ENCODE measurements around the gene TMEM123. TPM values are rescaled to one million over a fixed set of nuclear protein-coding genes. Genes with fewer than 3 reads are reported as not detected.

The TMEM123 gene
- total RNA-seq, 1 experiment from 2014 or later: 400 TPM

- intact Hi-C loops (cut with micrococcal nuclease; ENCODE audit: unreplicated experiment): no loop called here
- no peak for DNase-seq
- ChIA-PET POLR2A (no interaction called here), CTCF (no interaction called here)
- no peaks in the 10 kb centered on the region for H3K27me3 Mint-ChIP-seq (ENCODE audit: insufficient read depth, unreplicated experiment)
- Histone ChIP-seq H3K4me1 (no peaks in the 10 kb centered on the region), H3K4me3 (ENCODE audit: low read depth, low read length) (no peak overlapping the region), H3K36me3 (ENCODE audit: control insufficient read depth, insufficient read depth, low read length) (peaks cover 12% of the 10 kb centered on the region), H3K27me3 (replicated peaks; ENCODE audit: control insufficient read depth, insufficient read depth, low read length) (no peaks in the 10 kb centered on the region), H3K9me3 (no peaks in the 10 kb centered on the region)
- no peak overlapping the region for H3K27ac Mint-ChIP-seq (ENCODE audit: unreplicated experiment)
- H3K4me3 Mint-ChIP-seq (ENCODE audit: unreplicated experiment): no peak overlapping the region
- no peaks in the 10 kb centered on the region for H3K9me3 Mint-ChIP-seq (ENCODE audit: unreplicated experiment)
- no peak for TF ChIP-seq CTCF (IDR thresholded peaks at IDR 0.05; ENCODE audit: insufficient read depth in 1 of 2, low read depth in 1 of 2, low read length in 1 of 2, severe bottlenecking in 1 of 2, unreplicated experiment in 1 of 2)
- no TSS peak for BruUV-seq (replicated peaks)
- H3K36me3 Mint-ChIP-seq (ENCODE audit: insufficient read depth, unreplicated experiment): peaks cover 93% of the 10 kb centered on the region
- no peaks in the 10 kb centered on the region for H3K4me1 Mint-ChIP-seq (ENCODE audit: low read depth, unreplicated experiment)
Observed at GRCh38 chr11:102398297-102398696, 54.3 kb downstream of the TMEM123 start.

GRCh38 chr11:102396708-102397563, 55.6 kb downstream of the TMEM123 start:
- Mint-ChIP-seq H3K27me3 (ENCODE audit: insufficient read depth, unreplicated experiment) (no peaks in the 10 kb centered on the region), H3K4me3 (ENCODE audit: unreplicated experiment) (no peak overlapping the region), H3K9me3 (ENCODE audit: unreplicated experiment) (no peaks in the 10 kb centered on the region), H3K36me3 (ENCODE audit: insufficient read depth, unreplicated experiment) (peaks cover 86% of the 10 kb centered on the region), H3K27ac (ENCODE audit: unreplicated experiment) (no peak overlapping the region), H3K4me1 (ENCODE audit: low read depth, unreplicated experiment) (no peaks in the 10 kb centered on the region)
- Histone ChIP-seq H3K9me3 (no peaks in the 10 kb centered on the region), H3K4me3 (ENCODE audit: low read depth, low read length) (no peak overlapping the region), H3K4me1 (no peaks in the 10 kb centered on the region), H3K36me3 (ENCODE audit: control insufficient read depth, insufficient read depth, low read length) (peaks cover 12% of the 10 kb centered on the region), H3K27me3 (replicated peaks; ENCODE audit: control insufficient read depth, insufficient read depth, low read length) (no peaks in the 10 kb centered on the region)
- intact Hi-C loops (cut with micrococcal nuclease; ENCODE audit: unreplicated experiment): no loop called here
- DNase-seq: no peak
- CTCF ChIA-PET: no interaction called here
- no peak for TF ChIP-seq CTCF (IDR thresholded peaks at IDR 0.05; ENCODE audit: insufficient read depth in 1 of 2, low read depth in 1 of 2, low read length in 1 of 2, severe bottlenecking in 1 of 2, unreplicated experiment in 1 of 2)
- BruUV-seq (replicated peaks): no TSS peak
- POLR2A ChIA-PET: no interaction called here

- DNase-seq: no peak
- no peaks in the 10 kb centered on the region for H3K27me3 ChIP-seq (replicated peaks; ENCODE audit: control insufficient read depth, insufficient read depth, low read length)
- intact Hi-C loops (cut with micrococcal nuclease; ENCODE audit: unreplicated experiment): no loop called here
- H3K4me1 Mint-ChIP-seq (ENCODE audit: low read depth, unreplicated experiment): no peaks in the 10 kb centered on the region
- no peak overlapping the region for H3K4me3 ChIP-seq (ENCODE audit: low read depth, low read length)
- ChIA-PET POLR2A (no interaction called here), CTCF (no interaction called here)
- peaks cover 85% of the 10 kb centered on the region for H3K36me3 Mint-ChIP-seq (ENCODE audit: insufficient read depth, unreplicated experiment)
- H3K9me3 ChIP-seq: no peaks in the 10 kb centered on the region
- no peaks in the 10 kb centered on the region for H3K9me3 Mint-ChIP-seq (ENCODE audit: unreplicated experiment)
- no peak for TF ChIP-seq CTCF (IDR thresholded peaks at IDR 0.05; ENCODE audit: insufficient read depth in 1 of 2, low read depth in 1 of 2, low read length in 1 of 2, severe bottlenecking in 1 of 2, unreplicated experiment in 1 of 2)
- no peak overlapping the region for H3K27ac Mint-ChIP-seq (ENCODE audit: unreplicated experiment)
- H3K4me1 ChIP-seq: no peaks in the 10 kb centered on the region
- H3K36me3 ChIP-seq (ENCODE audit: control insufficient read depth, insufficient read depth, low read length): peaks cover 19% of the 10 kb centered on the region
- H3K4me3 Mint-ChIP-seq (ENCODE audit: unreplicated experiment): no peak overlapping the region
- BruUV-seq (replicated peaks): no TSS peak
- H3K27me3 Mint-ChIP-seq (ENCODE audit: insufficient read depth, unreplicated experiment): no peaks in the 10 kb centered on the region
Observed at GRCh38 chr11:102395720-102396393, 56.7 kb downstream of the TMEM123 start.

All from Caco-2 (cell line).